Middle frontal gyrus (tissue), 1 donor: Measurements from ENCODE around the gene LRFN5.
"Not testable (repeated sequence)": the region's sequence is repeated elsewhere in the genome, so short reads cannot be mapped to it uniquely, and the experiment has no call there.

Experiments used
- DNase-seq: peaks from one replicate; pipeline ENCODE4 v3.0.0-alpha.2; 2015; ENCODE audit warnings: low spot score; ENCODE audit errors: extremely low spot score

The LRFN5 gene

DNA sequence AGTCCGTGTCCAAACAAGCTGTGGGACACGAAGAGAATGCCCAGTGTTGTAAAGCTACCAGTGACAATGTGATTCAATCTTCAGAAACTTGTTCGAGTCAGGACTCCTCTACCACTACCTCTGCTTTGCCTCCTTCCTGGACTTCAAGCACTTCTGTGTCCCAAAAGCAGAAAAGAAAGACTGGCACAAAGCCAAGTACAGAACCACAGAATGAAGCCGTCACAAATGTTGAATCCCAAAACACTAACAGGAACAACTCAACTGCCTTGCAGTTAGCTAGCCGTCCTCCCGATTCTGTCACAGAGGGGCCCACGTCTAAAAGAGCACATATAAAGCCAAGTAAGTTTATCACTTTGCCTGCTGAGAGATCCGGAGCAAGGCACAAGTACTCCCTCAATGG is 284.9 kb downstream of the LRFN5 start:
- DNase-seq = no peak

- DNase-seq = no peak
Measured at GRCh38 chr14:41899416-41899815, 292.7 kb downstream of the LRFN5 start.

DNA sequence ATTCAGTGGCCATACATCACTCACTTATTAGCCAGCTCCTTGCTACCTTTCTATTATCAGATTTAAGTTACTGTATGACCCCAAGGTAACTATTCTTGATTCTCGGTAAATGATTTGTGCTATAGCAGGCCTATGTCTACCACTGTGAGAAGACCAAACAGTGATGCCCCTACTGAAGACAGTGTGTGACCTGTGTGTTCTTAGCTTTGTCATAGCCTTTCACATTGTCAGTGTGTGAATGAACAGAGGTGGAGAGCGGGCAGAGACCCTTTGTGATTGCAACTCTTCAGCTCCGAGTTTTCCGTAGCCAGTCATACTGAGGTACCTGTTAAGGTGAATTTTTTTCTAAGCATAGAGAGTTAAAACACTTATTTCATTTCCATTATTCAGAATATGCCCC is 294.0 kb downstream of the LRFN5 start:
- no peak for DNase-seq

GRCh38 chr14:41901089-41901488 is 294.4 kb downstream of the LRFN5 start:
- no peak for DNase-seq

DNA sequence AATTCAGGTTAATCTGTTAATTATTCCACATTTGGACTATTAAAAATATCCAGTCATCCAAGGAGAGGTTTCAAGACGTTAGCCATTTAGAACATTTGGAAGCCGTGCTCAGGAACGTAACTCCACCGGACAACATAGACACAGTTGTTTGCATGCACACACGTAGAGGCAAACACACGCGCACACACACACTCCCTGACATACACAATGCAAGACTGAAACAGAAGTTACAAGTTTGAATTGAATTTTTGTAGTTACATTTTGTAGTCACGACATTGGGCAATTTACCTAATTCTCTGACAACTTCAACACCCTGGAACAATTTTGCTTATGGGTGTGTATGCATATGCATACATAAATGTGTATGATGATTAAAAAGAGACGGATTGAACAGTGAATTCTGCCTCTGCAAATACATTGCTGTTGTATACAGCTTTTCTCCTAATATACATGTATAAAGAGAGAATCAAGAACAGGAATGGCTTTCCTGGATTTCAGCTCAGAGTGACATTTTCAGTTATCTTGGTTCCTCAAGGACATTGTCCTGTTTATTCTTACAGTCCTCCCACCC is 298.8 kb downstream of the LRFN5 start:
- no peak for DNase-seq

DNA sequence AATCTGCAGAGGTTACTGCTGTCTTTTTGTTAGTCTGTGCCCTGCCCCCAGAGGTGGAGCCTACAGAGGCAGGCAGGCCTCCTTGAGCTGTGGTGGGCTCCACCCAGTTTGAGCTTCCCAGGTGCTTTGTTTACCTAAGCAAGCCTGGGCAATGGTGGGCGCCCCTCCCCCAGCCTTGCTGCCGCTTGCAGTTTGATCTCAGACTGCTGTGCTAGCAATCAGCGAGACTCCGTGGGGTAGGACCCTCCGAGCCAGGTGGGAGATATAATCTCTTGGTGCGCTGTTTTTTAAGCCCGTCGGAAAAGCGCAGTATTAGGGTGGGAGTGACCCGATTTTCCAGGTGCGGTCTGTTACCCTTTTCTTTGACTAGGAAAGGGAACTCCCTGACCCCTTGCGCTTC is 304.5 kb downstream of the LRFN5 start:
- not testable (repeated sequence) for DNase-seq

- no peak for DNase-seq
Measured at GRCh38 chr14:41913398-41913797, 306.7 kb downstream of the LRFN5 start.

DNA sequence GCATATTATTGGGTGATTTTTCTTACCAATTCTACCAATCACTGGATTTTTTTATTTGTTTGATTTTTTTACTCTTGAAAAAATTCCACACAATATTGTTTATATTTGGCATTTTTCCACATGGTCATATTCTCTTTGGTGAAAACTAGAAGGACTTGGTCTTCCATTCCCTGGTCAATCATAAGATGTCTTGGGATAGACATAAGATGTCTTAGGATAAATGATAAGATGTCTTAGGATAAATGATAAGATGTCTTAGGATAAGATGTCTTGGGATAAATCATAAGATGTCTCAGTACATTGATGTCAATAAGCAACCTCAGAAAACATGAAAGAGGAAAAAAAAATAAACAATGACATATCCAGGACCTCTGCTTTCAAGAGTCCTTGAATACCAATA is 309.1 kb downstream of the LRFN5 start:
- no peak for DNase-seq

- no peak for DNase-seq
Measured at GRCh38 chr14:41916313-41916712, 309.6 kb downstream of the LRFN5 start.

- no peak for DNase-seq
Measured at GRCh38 chr14:41925409-41925808, 318.7 kb downstream of the LRFN5 start.

- DNase-seq = no peak
Measured at GRCh38 chr14:41950428-41951151, 343.9 kb downstream of the LRFN5 start.
